ENCODE results near the gene PRR12. TPM values are rescaled to one million over a fixed set of nuclear protein-coding genes. Genes with fewer than 3 reads are reported as not detected.

PRR12 gene, protein sequence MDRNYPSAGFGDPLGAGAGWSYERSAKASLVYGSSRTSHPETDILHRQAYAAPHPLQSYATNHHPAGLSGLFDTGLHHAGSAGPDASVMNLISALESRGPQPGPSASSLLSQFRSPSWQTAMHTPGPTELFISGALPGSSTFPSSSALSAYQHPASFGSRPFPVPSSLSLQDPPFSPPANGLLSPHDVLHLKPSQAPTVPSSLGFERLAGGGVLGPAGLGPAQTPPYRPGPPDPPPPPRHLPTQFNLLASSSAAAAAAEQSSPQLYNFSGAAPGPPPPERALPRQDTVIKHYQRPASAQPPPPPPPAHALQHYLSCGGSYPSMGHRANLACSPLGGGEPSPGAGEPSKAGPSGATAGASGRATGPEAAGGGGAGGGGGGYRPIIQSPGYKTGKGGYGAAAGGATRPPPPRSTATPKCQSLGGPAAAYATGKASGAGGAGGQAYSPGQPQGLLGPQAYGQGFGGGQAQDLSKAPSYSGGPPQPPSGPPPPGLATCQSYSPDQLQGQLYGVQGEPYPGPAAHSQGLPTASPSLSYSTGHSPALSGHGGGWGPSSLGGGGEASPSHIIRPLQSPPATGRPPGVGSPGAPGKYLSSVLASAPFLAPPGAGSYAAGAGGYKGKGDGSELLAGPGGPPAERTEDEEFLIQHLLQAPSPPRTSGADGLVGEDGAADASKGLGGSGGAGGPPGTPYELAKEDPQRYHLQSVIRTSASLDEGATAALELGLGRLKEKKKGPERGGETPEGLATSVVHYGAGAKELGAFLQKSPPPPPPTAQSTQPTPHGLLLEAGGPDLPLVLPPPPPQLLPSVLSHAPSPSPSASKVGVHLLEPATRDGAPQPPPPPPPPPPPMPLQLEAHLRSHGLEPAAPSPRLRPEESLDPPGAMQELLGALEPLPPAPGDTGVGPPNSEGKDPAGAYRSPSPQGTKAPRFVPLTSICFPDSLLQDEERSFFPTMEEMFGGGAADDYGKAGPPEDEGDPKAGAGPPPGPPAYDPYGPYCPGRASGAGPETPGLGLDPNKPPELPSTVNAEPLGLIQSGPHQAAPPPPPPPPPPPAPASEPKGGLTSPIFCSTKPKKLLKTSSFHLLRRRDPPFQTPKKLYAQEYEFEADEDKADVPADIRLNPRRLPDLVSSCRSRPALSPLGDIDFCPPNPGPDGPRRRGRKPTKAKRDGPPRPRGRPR (N-terminal part only)
- total RNA-seq: 10 to 100 TPM; 24.2 to 37.3 (median 26.2) TPM
- long read RNA-seq, donor 1, partial matches to known transcripts: 0 of 5 reads
- long read RNA-seq, donor 1, other reads (novel, unspliced or antisense): 5 of 5 reads
- long read RNA-seq, donor 2: 0 reads

DNA sequence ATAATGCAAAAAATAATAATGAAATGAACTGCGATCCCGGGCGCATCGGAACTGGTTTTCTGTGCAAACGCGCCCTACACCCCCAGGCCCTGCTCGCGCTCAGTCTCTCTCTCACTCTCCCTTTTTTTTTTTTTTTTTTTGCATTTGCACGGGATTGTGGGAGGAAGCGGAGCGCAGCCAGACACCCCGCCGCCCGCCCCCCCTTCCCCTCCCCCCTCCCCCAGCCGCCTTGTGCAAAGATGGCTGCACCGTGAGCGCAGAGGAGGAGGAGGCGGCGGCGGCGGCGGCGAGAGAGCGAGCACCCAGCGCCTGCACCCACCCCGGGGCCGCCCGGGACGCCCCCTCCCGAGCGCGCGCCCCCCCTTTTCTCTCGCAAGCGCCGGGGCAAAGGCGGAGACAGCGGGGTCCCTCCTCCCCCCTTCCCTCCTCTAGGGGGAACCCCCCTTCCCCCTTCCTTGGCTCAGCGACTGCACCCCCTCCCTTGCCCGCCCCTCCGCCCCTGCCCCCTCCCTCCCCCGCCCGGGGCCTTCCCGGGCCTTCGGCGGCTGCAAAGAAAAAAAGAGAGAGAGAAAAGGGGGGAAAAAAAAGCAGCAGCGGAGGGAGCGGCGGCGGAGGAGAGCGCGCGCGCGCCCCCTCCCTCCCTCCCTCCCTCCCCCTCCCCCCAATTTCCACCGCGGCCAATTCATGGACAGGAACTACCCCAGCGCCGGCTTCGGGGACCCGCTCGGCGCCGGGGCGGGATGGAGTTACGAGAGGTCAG, at the start of gene PRR12:
TSS of gene PRR12 (plus strand) at position 212 of the 760 bp plus-strand sequence. CDS start at position 685, 473 bp downstream.
- Histone ChIP-seq H3K9me3 (no peaks in the 10 kb centered on the region), H3K36me3 (ENCODE audit: low read depth) (no peaks in the 10 kb centered on the region), H3K4me1 (ENCODE audit: low read depth) (peaks cover 10% of the 10 kb centered on the region), H3K4me3 (peak within 1 kb of the TSS; percentile 51)
- ATAC-seq: peak; percentile 58
- peak; percentile 65 to 82 (median 81) for DNase-seq
- TF ChIP-seq, protein P1, sequence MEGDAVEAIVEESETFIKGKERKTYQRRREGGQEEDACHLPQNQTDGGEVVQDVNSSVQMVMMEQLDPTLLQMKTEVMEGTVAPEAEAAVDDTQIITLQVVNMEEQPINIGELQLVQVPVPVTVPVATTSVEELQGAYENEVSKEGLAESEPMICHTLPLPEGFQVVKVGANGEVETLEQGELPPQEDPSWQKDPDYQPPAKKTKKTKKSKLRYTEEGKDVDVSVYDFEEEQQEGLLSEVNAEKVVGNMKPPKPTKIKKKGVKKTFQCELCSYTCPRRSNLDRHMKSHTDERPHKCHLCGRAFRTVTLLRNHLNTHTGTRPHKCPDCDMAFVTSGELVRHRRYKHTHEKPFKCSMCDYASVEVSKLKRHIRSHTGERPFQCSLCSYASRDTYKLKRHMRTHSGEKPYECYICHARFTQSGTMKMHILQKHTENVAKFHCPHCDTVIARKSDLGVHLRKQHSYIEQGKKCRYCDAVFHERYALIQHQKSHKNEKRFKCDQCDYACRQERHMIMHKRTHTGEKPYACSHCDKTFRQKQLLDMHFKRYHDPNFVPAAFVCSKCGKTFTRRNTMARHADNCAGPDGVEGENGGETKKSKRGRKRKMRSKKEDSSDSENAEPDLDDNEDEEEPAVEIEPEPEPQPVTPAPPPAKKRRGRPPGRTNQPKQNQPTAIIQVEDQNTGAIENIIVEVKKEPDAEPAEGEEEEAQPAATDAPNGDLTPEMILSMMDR (IDR thresholded peaks at IDR 0.05): no peak
- intact Hi-C loops (cut with DNase I, micrococcal nuclease): no loop called here

DNA sequence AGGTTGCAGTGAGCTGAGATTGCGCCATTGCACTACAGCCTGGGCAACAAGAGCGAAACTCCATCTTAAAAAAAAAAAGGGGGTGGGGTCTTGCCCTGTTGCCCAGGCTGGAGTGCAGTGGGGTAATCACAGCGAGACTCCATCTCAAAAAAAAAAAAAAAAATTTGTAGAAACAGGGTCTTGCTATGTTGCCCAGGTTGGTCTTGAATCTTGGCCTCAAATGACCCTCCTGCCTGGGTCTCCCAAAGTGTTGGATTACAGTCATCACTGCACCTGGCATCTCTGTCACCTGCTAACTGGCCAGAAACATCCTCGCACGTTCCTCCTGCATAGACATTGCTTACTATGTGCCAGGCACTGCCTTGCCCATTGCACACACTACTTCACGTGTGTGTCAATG, 49.1 kb upstream of the PRR12 start:
- Histone ChIP-seq H3K36me3 (ENCODE audit: low read depth) (peaks cover 6% of the 10 kb centered on the region), H3K9me3 (no peaks in the 10 kb centered on the region), H3K4me1 (ENCODE audit: low read depth) (peaks cover 9% of the 10 kb centered on the region), H3K4me3 (no peak overlapping the region)
- ATAC-seq (no peak), DNase-seq (no peak)
- intact Hi-C loops (cut with DNase I, micrococcal nuclease): no loop called here
- TF ChIP-seq, protein P1 (IDR thresholded peaks at IDR 0.05): no peak

DNA sequence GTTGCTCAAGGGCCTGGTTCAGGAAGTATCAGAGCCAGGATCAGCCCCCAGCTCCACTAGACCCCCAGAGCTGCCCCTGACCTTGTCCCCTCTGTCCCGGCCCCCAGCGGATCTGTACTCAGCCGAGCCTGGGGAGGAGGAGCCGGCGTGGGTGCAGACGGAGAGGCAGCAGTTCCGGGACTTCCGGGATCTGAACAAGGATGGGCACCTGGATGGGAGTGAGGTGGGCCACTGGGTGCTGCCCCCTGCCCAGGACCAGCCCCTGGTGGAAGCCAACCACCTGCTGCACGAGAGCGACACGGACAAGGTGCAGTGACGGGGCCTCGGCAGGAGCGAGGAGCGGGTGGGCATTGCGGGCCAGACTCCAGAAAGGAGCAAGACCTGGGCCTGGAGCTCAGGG, 48.5 kb upstream of the PRR12 start:
- DNase-seq: no peak
- TF ChIP-seq, protein P1 (IDR thresholded peaks at IDR 0.05): no peak
- no peak for ATAC-seq
- H3K36me3 ChIP-seq (ENCODE audit: low read depth): peaks cover 6% of the 10 kb centered on the region
- H3K4me3 ChIP-seq: no peak overlapping the region
- no peaks in the 10 kb centered on the region for H3K9me3 ChIP-seq
- intact Hi-C loops (cut with DNase I, micrococcal nuclease): no loop called here
- H3K4me1 ChIP-seq (ENCODE audit: low read depth): peaks cover 14% of the 10 kb centered on the region

DNA sequence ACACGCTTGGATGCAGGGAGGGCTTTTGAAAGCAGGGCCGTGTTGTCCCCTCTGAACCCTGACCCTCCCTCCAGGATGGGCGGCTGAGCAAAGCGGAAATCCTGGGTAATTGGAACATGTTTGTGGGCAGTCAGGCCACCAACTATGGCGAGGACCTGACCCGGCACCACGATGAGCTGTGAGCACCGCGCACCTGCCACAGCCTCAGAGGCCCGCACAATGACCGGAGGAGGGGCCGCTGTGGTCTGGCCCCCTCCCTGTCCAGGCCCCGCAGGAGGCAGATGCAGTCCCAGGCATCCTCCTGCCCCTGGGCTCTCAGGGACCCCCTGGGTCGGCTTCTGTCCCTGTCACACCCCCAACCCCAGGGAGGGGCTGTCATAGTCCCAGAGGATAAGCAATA, 48.0 kb upstream of the PRR12 start:
- no peak for ATAC-seq
- Histone ChIP-seq H3K4me1 (ENCODE audit: low read depth) (peaks cover 20% of the 10 kb centered on the region), H3K36me3 (ENCODE audit: low read depth) (peaks cover 6% of the 10 kb centered on the region), H3K4me3 (no peak overlapping the region), H3K9me3 (no peaks in the 10 kb centered on the region)
- intact Hi-C loops (cut with DNase I, micrococcal nuclease): no loop called here
- TF ChIP-seq, protein P1 (IDR thresholded peaks at IDR 0.05): no peak
- no peak for DNase-seq
